WTC11 (cell line): ENCODE results near the gene RPS6KA2. TPM values are rescaled to one million over a fixed set of nuclear protein-coding genes. Genes with fewer than 3 reads are reported as not detected.

Experiments used
- ATAC-seq: fragments of 200-7000 bp; cut with Tn5 transposase; 2 replicates; pipeline ENCODE4 v1.10.0; 2021; ENCODE audit warnings: mild to moderate bottlenecking, moderate library complexity
- CTCF ChIA-PET: fragments of 300-600 bp; sonication (Branson Sonifier 250); formaldehyde crosslinking; loops from one replicate; lab custom pipeline; 2021; ENCODE audit warnings: antibody characterized with exemption; lab: Charles Lee
- POLR2A ChIA-PET: fragments of 350-600 bp; sonication (Branson Sonifier 250); formaldehyde crosslinking; loops from one replicate; lab custom pipeline; 2021; ENCODE audit warnings: antibody characterized with exemption; lab: Charles Lee
- DNase-seq: peaks from one replicate; pipeline ENCODE4 v3.0.0; 2021; ENCODE audit warnings: low spot score
- H3K27ac Mint-ChIP-seq: 2 replicates; pipeline ENCODE4 v1.8.0; 2021; ENCODE audit warnings: mixed read lengths
- H3K27me3 Mint-ChIP-seq: 2 replicates; pipeline ENCODE4 v1.8.0; 2021; ENCODE audit warnings: low read depth, mild to moderate bottlenecking, moderate library complexity, mixed read lengths
- H3K36me3 Mint-ChIP-seq: 2 replicates; pipeline ENCODE4 v1.8.0; 2021; ENCODE audit warnings: mixed read lengths
- H3K4me1 Mint-ChIP-seq: 2 replicates; pipeline ENCODE4 v1.8.0; 2022; ENCODE audit warnings: mixed read lengths
- H3K4me3 Mint-ChIP-seq: 2 replicates; pipeline ENCODE4 v1.8.0; 2021; ENCODE audit warnings: mild to moderate bottlenecking, moderate library complexity, mixed read lengths
- H3K9me3 Mint-ChIP-seq: 2 replicates; pipeline ENCODE4 v1.8.0; 2021; ENCODE audit warnings: mixed read lengths
- NFATC4 ChIP-seq: fragments of 250-450 bp; sonication (Bioruptor Pico); IDR thresholded peaks from 2 replicates; pipeline ENCODE4 v1.9.0; 2021; ENCODE audit warnings: mild to moderate bottlenecking
- PRRX2 ChIP-seq: fragments of 250-450 bp; sonication (Bioruptor Pico); IDR thresholded peaks from 2 replicates; pipeline ENCODE4 v1.8.0; 2021; ENCODE audit warnings: mild to moderate bottlenecking
- ZNF232 ChIP-seq: sonication (generic); formaldehyde crosslinking; IDR thresholded peaks from 2 replicates; pipeline ENCODE4 v1.8.0; 2022; ENCODE audit warnings: mild to moderate bottlenecking, missing genetic modification reagents
- total RNA-seq: library from RNA; stranded (reverse); gene quantifications from 3 replicates; pipeline ENCODE4 v1.2.3, GENCODE V29; 2021
- TF ChIP-seq, protein P1 (sequence below): sonication (generic); formaldehyde crosslinking; IDR thresholded peaks from 2 replicates; pipeline ENCODE4 v1.8.0; 2022; ENCODE audit warnings: mild to moderate bottlenecking, missing genetic modification reagents
- TF ChIP-seq, protein P2 (sequence below): fragments of 250-450 bp; sonication (Bioruptor Pico); IDR thresholded peaks from 2 replicates; pipeline ENCODE4 v1.8.0; 2021; ENCODE audit warnings: mild to moderate bottlenecking
- TF ChIP-seq, protein P3 (sequence below): sonication (generic); formaldehyde crosslinking; IDR thresholded peaks from 2 replicates; pipeline ENCODE4 v1.8.0; 2023; ENCODE audit warnings: missing genetic modification reagents
- TF ChIP-seq, protein P4 (sequence below): sonication (generic); formaldehyde crosslinking; IDR thresholded peaks from 2 replicates; pipeline ENCODE4 v1.8.1; 2023; ENCODE audit warnings: mild to moderate bottlenecking, missing genetic modification reagents
- TF ChIP-seq, protein P5 (sequence below): sonication (generic); formaldehyde crosslinking; IDR thresholded peaks from 2 replicates; pipeline ENCODE4 v1.8.0; 2022; ENCODE audit warnings: mild to moderate bottlenecking, missing genetic modification reagents
- TF ChIP-seq, protein P6 (sequence below): sonication (generic); formaldehyde crosslinking; IDR thresholded peaks from 2 replicates; pipeline ENCODE4 v1.8.1; 2023; ENCODE audit warnings: mild to moderate bottlenecking, missing genetic modification reagents, moderate library complexity
- TF ChIP-seq, protein P7 (sequence below): sonication (generic); formaldehyde crosslinking; IDR thresholded peaks from 2 replicates; pipeline ENCODE4 v1.8.0; 2022; ENCODE audit warnings: missing genetic modification reagents
- TF ChIP-seq, protein P8 (sequence below): fragments of 250-450 bp; sonication (Bioruptor Pico); IDR thresholded peaks from 2 replicates; pipeline ENCODE4 v1.9.0; 2021; ENCODE audit warnings: mild to moderate bottlenecking
- TF ChIP-seq, protein P9 (sequence below): fragments of 200-600 bp; IDR thresholded peaks from 2 replicates; pipeline ENCODE4 v1.8.0; 2022; ENCODE audit warnings: antibody characterized with exemption

RPS6KA2 gene
- total RNA-seq, 1 experiment from 2014 or later, result 24.2 TPM

DNA sequence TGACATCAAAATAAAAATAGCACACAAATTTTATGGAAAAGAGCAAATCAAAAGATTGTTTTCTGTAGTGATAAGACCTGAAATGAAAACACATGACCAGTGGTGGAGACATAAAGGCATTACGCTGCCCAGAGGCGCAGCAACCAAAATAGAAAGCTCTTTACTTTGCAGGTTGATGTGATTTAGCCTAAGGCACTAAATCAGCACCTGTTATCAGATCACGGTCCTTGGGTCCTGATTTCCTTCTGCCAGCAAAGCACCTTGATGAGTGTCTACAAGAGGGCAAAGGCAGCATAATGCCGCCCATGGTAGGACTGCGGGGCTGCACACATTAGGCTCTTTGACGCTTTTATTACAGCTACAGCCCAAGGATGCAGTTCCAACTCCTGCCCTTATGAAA, 21.3 kb downstream of the RPS6KA2 start:
- ATAC-seq, result no peak
- H3K9me3 Mint-ChIP-seq, result no peaks in the 10 kb centered on the region
- no peak overlapping the region for H3K27ac Mint-ChIP-seq
- H3K4me1 Mint-ChIP-seq, result peaks cover 31% of the 10 kb centered on the region
- no peak for DNase-seq
- no peaks in the 10 kb centered on the region for H3K36me3 Mint-ChIP-seq
- no peak overlapping the region for H3K4me3 Mint-ChIP-seq
- TF ChIP-seq, protein P1, sequence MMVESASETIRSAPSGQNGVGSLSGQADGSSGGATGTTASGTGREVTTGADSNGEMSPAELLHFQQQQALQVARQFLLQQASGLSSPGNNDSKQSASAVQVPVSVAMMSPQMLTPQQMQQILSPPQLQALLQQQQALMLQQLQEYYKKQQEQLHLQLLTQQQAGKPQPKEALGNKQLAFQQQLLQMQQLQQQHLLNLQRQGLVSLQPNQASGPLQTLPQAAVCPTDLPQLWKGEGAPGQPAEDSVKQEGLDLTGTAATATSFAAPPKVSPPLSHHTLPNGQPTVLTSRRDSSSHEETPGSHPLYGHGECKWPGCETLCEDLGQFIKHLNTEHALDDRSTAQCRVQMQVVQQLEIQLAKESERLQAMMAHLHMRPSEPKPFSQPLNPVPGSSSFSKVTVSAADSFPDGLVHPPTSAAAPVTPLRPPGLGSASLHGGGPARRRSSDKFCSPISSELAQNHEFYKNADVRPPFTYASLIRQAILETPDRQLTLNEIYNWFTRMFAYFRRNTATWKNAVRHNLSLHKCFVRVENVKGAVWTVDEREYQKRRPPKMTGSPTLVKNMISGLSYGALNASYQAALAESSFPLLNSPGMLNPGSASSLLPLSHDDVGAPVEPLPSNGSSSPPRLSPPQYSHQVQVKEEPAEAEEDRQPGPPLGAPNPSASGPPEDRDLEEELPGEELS (CRISPR knock-in tag), result no peak
- no peak for TF ChIP-seq PRRX2 (CRISPR knock-in tag)
- TF ChIP-seq, protein P2, sequence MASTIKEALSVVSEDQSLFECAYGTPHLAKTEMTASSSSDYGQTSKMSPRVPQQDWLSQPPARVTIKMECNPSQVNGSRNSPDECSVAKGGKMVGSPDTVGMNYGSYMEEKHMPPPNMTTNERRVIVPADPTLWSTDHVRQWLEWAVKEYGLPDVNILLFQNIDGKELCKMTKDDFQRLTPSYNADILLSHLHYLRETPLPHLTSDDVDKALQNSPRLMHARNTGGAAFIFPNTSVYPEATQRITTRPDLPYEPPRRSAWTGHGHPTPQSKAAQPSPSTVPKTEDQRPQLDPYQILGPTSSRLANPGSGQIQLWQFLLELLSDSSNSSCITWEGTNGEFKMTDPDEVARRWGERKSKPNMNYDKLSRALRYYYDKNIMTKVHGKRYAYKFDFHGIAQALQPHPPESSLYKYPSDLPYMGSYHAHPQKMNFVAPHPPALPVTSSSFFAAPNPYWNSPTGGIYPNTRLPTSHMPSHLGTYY (CRISPR knock-in tag), result no peak
- TF ChIP-seq, protein P3, sequence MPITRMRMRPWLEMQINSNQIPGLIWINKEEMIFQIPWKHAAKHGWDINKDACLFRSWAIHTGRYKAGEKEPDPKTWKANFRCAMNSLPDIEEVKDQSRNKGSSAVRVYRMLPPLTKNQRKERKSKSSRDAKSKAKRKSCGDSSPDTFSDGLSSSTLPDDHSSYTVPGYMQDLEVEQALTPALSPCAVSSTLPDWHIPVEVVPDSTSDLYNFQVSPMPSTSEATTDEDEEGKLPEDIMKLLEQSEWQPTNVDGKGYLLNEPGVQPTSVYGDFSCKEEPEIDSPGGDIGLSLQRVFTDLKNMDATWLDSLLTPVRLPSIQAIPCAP (CRISPR knock-in tag), result no peak
- TF ChIP-seq, protein P4, sequence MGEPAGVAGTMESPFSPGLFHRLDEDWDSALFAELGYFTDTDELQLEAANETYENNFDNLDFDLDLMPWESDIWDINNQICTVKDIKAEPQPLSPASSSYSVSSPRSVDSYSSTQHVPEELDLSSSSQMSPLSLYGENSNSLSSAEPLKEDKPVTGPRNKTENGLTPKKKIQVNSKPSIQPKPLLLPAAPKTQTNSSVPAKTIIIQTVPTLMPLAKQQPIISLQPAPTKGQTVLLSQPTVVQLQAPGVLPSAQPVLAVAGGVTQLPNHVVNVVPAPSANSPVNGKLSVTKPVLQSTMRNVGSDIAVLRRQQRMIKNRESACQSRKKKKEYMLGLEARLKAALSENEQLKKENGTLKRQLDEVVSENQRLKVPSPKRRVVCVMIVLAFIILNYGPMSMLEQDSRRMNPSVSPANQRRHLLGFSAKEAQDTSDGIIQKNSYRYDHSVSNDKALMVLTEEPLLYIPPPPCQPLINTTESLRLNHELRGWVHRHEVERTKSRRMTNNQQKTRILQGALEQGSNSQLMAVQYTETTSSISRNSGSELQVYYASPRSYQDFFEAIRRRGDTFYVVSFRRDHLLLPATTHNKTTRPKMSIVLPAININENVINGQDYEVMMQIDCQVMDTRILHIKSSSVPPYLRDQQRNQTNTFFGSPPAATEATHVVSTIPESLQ (CRISPR knock-in tag), result no peak
- TF ChIP-seq NFATC4 (CRISPR knock-in tag), result no peak
- TF ChIP-seq, all 79 proteins: peak for 0
- POLR2A ChIA-PET, result no interaction called here
- CTCF ChIA-PET, result no interaction called here
- H3K27me3 Mint-ChIP-seq, result no peaks in the 10 kb centered on the region

DNA sequence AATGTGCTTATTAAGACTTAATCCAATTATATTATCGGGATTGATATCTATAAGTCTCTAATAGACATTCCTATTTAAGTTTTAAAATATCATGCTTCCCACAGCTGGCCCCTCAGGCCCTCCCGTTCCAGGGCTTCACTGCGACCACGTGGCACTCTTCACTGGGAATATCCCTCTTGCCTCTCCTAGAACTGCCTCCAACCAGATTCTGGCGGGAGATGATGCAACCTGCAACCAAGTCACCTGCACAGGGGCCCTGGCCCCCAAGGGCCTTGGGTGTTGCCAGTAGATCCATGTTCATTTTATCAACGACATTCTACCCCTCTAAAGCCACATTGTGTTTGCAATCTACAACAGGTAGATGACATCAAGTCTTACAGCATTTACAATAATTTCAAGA, 22.1 kb downstream of the RPS6KA2 start:
- Mint-ChIP-seq H3K27me3 (no peaks in the 10 kb centered on the region), H3K27ac (no peak overlapping the region), H3K36me3 (no peaks in the 10 kb centered on the region), H3K4me1 (peaks cover 24% of the 10 kb centered on the region), H3K9me3 (no peaks in the 10 kb centered on the region), H3K4me3 (no peak overlapping the region)
- no peak for TF ChIP-seq ZNF232 (CRISPR knock-in tag)
- TF ChIP-seq, protein P5, sequence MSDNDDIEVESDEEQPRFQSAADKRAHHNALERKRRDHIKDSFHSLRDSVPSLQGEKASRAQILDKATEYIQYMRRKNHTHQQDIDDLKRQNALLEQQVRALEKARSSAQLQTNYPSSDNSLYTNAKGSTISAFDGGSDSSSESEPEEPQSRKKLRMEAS (CRISPR knock-in tag), result peak; percentile 57; the same call in 1 of the 2 replicates
- TF ChIP-seq, protein P6, sequence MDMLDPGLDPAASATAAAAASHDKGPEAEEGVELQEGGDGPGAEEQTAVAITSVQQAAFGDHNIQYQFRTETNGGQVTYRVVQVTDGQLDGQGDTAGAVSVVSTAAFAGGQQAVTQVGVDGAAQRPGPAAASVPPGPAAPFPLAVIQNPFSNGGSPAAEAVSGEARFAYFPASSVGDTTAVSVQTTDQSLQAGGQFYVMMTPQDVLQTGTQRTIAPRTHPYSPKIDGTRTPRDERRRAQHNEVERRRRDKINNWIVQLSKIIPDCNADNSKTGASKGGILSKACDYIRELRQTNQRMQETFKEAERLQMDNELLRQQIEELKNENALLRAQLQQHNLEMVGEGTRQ (CRISPR knock-in tag), result no peak
- no peak for DNase-seq
- no peak for ATAC-seq
- ChIA-PET CTCF (no interaction called here), POLR2A (no interaction called here)

DNA sequence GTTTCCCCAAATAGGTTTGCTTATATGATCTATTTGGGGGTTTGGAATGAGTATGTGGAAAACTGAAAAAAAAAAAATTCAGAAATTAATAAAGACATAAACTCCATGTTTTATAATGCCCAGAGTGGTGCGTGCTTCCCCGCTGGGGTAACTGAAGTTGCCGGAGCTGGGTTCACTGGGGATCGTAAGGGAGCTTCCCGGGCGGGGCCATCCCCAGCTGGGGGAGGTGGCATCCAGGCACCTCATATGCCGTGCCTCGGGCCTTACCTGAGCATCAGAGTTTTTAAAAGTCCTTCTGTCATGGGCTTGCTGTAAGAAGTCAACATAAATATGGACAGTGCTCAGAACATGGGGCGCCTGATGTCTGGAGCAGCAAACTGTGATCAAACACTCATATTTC, 22.7 kb downstream of the RPS6KA2 start:
- no peak overlapping the region for H3K4me3 Mint-ChIP-seq

More for the DNA sequence above, 22.7 kb downstream of the RPS6KA2 start:
- TF ChIP-seq, protein P7, sequence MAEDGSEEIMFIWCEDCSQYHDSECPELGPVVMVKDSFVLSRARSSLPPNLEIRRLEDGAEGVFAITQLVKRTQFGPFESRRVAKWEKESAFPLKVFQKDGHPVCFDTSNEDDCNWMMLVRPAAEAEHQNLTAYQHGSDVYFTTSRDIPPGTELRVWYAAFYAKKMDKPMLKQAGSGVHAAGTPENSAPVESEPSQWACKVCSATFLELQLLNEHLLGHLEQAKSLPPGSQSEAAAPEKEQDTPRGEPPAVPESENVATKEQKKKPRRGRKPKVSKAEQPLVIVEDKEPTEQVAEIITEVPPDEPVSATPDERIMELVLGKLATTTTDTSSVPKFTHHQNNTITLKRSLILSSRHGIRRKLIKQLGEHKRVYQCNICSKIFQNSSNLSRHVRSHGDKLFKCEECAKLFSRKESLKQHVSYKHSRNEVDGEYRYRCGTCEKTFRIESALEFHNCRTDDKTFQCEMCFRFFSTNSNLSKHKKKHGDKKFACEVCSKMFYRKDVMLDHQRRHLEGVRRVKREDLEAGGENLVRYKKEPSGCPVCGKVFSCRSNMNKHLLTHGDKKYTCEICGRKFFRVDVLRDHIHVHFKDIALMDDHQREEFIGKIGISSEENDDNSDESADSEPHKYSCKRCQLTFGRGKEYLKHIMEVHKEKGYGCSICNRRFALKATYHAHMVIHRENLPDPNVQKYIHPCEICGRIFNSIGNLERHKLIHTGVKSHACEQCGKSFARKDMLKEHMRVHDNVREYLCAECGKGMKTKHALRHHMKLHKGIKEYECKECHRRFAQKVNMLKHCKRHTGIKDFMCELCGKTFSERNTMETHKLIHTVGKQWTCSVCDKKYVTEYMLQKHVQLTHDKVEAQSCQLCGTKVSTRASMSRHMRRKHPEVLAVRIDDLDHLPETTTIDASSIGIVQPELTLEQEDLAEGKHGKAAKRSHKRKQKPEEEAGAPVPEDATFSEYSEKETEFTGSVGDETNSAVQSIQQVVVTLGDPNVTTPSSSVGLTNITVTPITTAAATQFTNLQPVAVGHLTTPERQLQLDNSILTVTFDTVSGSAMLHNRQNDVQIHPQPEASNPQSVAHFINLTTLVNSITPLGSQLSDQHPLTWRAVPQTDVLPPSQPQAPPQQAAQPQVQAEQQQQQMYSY (CRISPR knock-in tag), result no peak
- TF ChIP-seq, protein P8, sequence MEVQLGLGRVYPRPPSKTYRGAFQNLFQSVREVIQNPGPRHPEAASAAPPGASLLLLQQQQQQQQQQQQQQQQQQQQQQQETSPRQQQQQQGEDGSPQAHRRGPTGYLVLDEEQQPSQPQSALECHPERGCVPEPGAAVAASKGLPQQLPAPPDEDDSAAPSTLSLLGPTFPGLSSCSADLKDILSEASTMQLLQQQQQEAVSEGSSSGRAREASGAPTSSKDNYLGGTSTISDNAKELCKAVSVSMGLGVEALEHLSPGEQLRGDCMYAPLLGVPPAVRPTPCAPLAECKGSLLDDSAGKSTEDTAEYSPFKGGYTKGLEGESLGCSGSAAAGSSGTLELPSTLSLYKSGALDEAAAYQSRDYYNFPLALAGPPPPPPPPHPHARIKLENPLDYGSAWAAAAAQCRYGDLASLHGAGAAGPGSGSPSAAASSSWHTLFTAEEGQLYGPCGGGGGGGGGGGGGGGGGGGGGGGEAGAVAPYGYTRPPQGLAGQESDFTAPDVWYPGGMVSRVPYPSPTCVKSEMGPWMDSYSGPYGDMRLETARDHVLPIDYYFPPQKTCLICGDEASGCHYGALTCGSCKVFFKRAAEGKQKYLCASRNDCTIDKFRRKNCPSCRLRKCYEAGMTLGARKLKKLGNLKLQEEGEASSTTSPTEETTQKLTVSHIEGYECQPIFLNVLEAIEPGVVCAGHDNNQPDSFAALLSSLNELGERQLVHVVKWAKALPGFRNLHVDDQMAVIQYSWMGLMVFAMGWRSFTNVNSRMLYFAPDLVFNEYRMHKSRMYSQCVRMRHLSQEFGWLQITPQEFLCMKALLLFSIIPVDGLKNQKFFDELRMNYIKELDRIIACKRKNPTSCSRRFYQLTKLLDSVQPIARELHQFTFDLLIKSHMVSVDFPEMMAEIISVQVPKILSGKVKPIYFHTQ (CRISPR knock-in tag), result no peak
- TF ChIP-seq, protein P9, sequence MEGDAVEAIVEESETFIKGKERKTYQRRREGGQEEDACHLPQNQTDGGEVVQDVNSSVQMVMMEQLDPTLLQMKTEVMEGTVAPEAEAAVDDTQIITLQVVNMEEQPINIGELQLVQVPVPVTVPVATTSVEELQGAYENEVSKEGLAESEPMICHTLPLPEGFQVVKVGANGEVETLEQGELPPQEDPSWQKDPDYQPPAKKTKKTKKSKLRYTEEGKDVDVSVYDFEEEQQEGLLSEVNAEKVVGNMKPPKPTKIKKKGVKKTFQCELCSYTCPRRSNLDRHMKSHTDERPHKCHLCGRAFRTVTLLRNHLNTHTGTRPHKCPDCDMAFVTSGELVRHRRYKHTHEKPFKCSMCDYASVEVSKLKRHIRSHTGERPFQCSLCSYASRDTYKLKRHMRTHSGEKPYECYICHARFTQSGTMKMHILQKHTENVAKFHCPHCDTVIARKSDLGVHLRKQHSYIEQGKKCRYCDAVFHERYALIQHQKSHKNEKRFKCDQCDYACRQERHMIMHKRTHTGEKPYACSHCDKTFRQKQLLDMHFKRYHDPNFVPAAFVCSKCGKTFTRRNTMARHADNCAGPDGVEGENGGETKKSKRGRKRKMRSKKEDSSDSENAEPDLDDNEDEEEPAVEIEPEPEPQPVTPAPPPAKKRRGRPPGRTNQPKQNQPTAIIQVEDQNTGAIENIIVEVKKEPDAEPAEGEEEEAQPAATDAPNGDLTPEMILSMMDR, result no peak
- POLR2A ChIA-PET, result no interaction called here
- Mint-ChIP-seq H3K27me3 (no peaks in the 10 kb centered on the region), H3K36me3 (no peaks in the 10 kb centered on the region), H3K9me3 (no peaks in the 10 kb centered on the region), H3K27ac (no peak overlapping the region), H3K4me1 (peaks cover 26% of the 10 kb centered on the region)
- no peak for ATAC-seq
- DNase-seq, result no peak
- CTCF ChIA-PET, result no interaction called here
